ENCODE data around the gene WRAP73.

Gene WRAP73

GRCh38 chr1:3671371-3672180 is 21.7 kb upstream of the WRAP73 start:
- DNase-seq (ENCODE audit: low spot score): no peak
- TF ChIP-seq CTCF (IDR thresholded peaks at IDR 0.05; ENCODE audit: extremely low read depth, missing control alignments): no peak

GRCh38 chr1:3670823-3671265 is 20.9 kb upstream of the WRAP73 start:
- no peak for DNase-seq (ENCODE audit: low spot score)
- TF ChIP-seq CTCF (IDR thresholded peaks at IDR 0.05; ENCODE audit: extremely low read depth, missing control alignments): no peak

- no peak for DNase-seq (ENCODE audit: low spot score)
- TF ChIP-seq CTCF (IDR thresholded peaks at IDR 0.05; ENCODE audit: extremely low read depth, missing control alignments): no peak
These were observed 20.1 kb upstream of the WRAP73 start for GRCh38 chr1:3669971-3670431.

GRCh38 chr1:3669421-3669821 is 19.5 kb upstream of the WRAP73 start:
- DNase-seq (ENCODE audit: low spot score): no peak
- no peak for TF ChIP-seq CTCF (IDR thresholded peaks at IDR 0.05; ENCODE audit: extremely low read depth, missing control alignments)

GRCh38 chr1:3668585-3669300 is 18.8 kb upstream of the WRAP73 start:
- TF ChIP-seq CTCF (IDR thresholded peaks at IDR 0.05; ENCODE audit: extremely low read depth, missing control alignments): no peak
- no peak for DNase-seq (ENCODE audit: low spot score)

GRCh38 chr1:3668148-3668547 is 18.2 kb upstream of the WRAP73 start:
- no peak for TF ChIP-seq CTCF (IDR thresholded peaks at IDR 0.05; ENCODE audit: extremely low read depth, missing control alignments)
- DNase-seq (ENCODE audit: low spot score): no peak

GRCh38 chr1:3664700-3665375 is 14.9 kb upstream of the WRAP73 start:
- no peak for DNase-seq (ENCODE audit: low spot score)
- TF ChIP-seq CTCF (IDR thresholded peaks at IDR 0.05; ENCODE audit: extremely low read depth, missing control alignments): no peak
